HUES64 (cell line): Measurements from ENCODE around the gene RCN2.

Experiments used
- H3K27ac ChIP-seq: 2 replicates; pipeline ENCODE4 v1.7.0; 2013; ENCODE audit warnings: low read depth, low read length, inconsistent platforms
- H3K27me3 ChIP-seq: 2 replicates; pipeline ENCODE4 v1.6.1; 2013; ENCODE audit warnings: mild to moderate bottlenecking, low read length; ENCODE audit not compliant: insufficient read depth
- H3K36me3 ChIP-seq: 2 replicates; pipeline ENCODE4 v1.6.1; 2013; ENCODE audit warnings: mild to moderate bottlenecking, low read length; ENCODE audit not compliant: insufficient read depth
- H3K4me1 ChIP-seq: 2 replicates; pipeline ENCODE4 v1.6.1; 2013; ENCODE audit warnings: mild to moderate bottlenecking, low read length, moderate library complexity; ENCODE audit not compliant: insufficient read depth
- H3K4me3 ChIP-seq: 2 replicates; pipeline ENCODE4 v1.5.1; 2013; ENCODE audit warnings: mild to moderate bottlenecking, low read length, moderate library complexity
- H3K9ac ChIP-seq: 2 replicates; pipeline ENCODE4 v1.6.1; 2013; ENCODE audit warnings: mild to moderate bottlenecking, low read depth, low read length
- H3K9me3 ChIP-seq: 2 replicates; pipeline ENCODE4 v1.6.1; 2013; ENCODE audit warnings: low read depth, low read length; ENCODE audit not compliant: insufficient read depth
- WGBS: fragments of 150-250, 120-280 bp; methylation state at CpG from one replicate; pipeline ENCODE4 v1.1.7; 2013; ENCODE audit warnings: missing lambda C conversion rate; 5-methylcytosine and 5-hydroxymethylcytosine counted together

RCN2 gene

DNA sequence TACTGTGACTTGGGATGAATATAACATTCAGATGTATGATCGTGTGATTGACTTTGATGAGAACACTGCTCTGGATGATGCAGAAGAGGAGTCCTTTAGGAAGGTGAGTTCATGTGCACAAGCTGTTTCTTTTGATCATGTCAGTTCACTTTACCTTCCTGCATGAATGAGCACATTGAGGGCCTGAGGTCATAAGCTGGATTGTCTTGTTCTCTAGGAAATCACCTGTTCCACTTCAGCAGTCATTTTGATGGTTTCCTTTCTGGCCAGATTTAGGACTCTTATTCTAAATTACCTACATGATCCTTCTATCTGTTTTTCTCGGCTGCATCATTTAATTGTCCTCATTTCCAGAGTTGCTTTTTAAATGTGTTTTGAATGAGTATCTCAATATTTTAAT, 4.1 kb downstream of the RCN2 start:
- H3K36me3 ChIP-seq, result peaks cover 78% of the 10 kb centered on the region
- over 99% methylated on average over 2 of the region's 2 CpGs for WGBS

DNA sequence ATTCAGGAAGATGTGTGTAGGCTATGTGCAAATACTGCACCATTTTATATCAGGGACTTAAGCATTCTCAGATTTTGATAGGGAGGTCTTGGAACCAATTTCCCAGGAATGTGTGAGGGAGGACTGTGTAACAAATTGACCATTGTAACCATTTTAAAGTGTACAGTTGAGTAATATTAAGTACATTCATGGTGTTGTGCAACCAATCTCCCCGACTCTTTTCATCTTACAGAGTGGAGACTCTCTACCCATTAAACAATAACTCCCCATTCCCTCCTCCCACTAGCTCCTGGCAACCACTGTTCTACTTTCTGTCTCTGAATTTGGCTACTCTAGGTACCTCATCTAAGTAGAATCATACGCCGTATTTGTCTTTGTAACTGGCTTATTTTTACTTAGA, 5.1 kb downstream of the RCN2 start:
- Histone ChIP-seq H3K27ac (no peak overlapping the region), H3K4me3 (no peak overlapping the region), H3K36me3 (peaks cover 81% of the 10 kb centered on the region), H3K27me3 (no peaks in the 10 kb centered on the region), H3K9ac (no peak overlapping the region), H3K9me3 (no peaks in the 10 kb centered on the region), H3K4me1 (peaks cover 24% of the 10 kb centered on the region)
- WGBS, result 95% methylated on average over 3 of the region's 3 CpGs

More for the DNA sequence above, 4.1 kb downstream of the RCN2 start:
- no peaks in the 10 kb centered on the region for H3K27me3 ChIP-seq
- no peaks in the 10 kb centered on the region for H3K9me3 ChIP-seq
- no peak overlapping the region for H3K27ac ChIP-seq
- no peak overlapping the region for H3K9ac ChIP-seq
- peaks cover 22% of the 10 kb centered on the region for H3K4me1 ChIP-seq
- H3K4me3 ChIP-seq, result no peak overlapping the region

DNA sequence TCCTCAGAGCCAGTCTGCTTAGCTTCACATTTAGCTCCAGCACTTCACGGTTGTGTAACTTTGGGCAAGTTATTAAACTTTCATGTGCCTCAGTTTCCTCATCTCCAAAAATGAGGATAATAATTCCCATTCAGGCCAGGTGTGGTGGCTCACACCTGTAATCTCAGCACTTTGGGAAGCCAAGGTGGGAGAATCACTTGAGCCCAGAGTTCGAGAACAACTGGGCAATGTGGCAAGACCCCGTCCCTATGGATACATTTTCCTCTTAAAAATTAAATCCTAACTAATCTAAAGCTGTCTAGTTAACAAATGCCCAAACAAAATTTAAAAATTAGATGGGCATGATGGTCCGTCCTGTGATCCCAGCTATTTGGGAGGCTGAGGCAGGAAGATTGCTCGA, 7.2 kb downstream of the RCN2 start:
- H3K36me3 ChIP-seq, result peaks cover 85% of the 10 kb centered on the region
- H3K4me3 ChIP-seq, result no peak overlapping the region
- H3K27me3 ChIP-seq, result no peaks in the 10 kb centered on the region
- H3K4me1 ChIP-seq, result peaks cover 18% of the 10 kb centered on the region
- no peaks in the 10 kb centered on the region for H3K9me3 ChIP-seq
- H3K27ac ChIP-seq, result no peak overlapping the region
- no peak overlapping the region for H3K9ac ChIP-seq
- 98% methylated on average over 5 of the region's 5 CpGs for WGBS

DNA sequence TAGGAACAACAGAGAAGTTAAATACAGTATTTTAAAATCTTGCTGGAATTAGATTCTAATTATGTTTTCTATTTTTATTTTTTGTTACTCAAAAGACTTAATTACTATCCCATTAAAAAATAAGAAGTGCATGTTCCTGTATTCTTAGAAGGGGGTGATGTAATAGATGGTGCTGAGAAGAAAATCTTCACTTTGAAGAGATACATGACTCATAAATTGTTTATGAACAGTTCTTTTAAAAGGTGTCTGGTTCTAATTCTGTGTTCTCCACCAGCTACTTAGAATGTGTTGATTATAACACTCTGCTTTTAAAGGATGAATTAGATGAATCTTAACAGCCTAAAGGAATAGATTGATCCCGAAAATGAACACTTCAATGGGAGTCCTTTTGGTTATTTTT, 8.2 kb downstream of the RCN2 start:
- Histone ChIP-seq H3K9ac (no peak overlapping the region), H3K27ac (no peak overlapping the region), H3K4me3 (no peak overlapping the region), H3K36me3 (peaks cover 83% of the 10 kb centered on the region), H3K4me1 (peaks cover 17% of the 10 kb centered on the region), H3K9me3 (no peaks in the 10 kb centered on the region), H3K27me3 (no peaks in the 10 kb centered on the region)
- 0% methylated on average over 1 of the region's 1 CpG for WGBS

DNA sequence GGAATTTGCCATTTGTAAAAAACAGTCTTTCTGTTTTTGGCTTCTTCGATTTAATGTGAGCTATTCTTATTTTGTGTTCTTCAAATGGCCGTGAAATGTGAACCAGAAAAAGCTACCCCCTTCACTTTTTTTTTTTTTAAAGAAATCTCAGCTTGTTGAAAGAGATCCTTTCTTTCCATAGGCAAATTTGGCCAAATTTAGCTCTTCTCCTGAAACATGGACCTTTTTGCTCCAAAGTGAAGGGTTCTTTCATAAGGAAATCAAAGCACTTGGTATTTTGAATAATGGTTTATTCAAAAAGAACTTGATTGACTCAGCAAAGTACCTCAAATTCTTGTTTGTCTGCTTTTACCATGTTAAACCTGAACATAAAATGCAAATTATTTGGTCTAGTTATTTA, 10.1 kb downstream of the RCN2 start:
- H3K27ac ChIP-seq, result peak overlapping the region; percentile 4; the same call in 1 of the 2 replicates
- H3K9me3 ChIP-seq, result no peaks in the 10 kb centered on the region
- H3K36me3 ChIP-seq, result peaks cover 85% of the 10 kb centered on the region
- no peak overlapping the region for H3K4me3 ChIP-seq
- H3K4me1 ChIP-seq, result peaks cover 17% of the 10 kb centered on the region
- WGBS, result 73% methylated on average over 2 of the region's 2 CpGs
- H3K9ac ChIP-seq, result no peak overlapping the region
- H3K27me3 ChIP-seq, result no peaks in the 10 kb centered on the region

DNA sequence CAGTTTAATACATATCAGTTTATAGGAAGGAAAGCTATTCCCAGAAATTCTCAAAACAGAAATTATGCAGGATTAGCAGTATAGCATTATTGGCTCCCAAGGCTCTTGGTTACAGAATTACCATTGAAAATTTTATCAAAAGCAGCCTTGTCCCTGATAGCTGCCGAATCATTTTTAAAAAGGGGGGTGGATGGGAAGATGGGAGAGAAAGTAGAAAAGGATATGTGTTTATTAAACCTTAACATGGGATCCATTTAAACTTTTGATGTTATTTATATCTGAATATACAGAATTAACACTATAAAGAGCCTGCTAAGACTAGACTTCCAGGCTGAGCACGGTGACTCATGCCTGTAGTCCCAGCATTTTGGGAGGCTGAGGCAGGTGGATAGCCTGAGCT, 10.8 kb downstream of the RCN2 start:
- Histone ChIP-seq H3K9ac (no peak overlapping the region), H3K27me3 (no peaks in the 10 kb centered on the region), H3K27ac (0 out of 2 replicates have a peak overlapping the region, but pooled peaks have one; percentile 4), H3K36me3 (peaks cover 85% of the 10 kb centered on the region), H3K4me1 (peaks cover 17% of the 10 kb centered on the region), H3K4me3 (no peak overlapping the region), H3K9me3 (no peaks in the 10 kb centered on the region)
- WGBS, result 85% methylated on average over 2 of the region's 2 CpGs

DNA sequence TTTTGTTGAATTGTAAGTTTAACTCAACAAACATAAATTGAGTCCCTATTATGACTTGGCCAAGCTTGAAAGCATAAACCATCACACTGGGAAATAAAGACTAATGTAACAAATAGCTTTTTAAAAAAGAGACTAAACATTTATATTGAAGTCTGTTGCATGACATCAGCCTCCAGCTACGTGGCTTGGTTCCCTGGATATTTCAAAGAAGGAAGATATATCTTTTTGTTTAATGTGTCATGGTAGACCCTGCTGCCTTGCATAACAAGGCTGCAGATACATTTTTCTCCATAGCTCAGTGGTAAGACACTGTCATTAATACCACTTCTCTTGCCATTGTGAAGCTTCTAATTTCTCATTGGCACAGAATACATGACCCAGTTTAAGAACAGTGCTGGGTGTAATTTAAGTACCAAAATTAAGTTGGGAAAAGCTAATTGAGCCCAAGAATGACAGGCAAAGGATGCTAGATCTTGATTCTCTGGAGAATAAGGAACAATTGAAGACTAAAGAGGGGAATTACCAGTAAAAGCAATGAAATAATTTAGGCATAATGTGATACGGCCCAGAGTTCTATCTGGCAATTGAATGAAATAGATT, 14.0 kb downstream of the RCN2 start:
- no peak overlapping the region for H3K4me3 ChIP-seq
- 92% methylated on average over 2 of the region's 2 CpGs for WGBS
- no peak overlapping the region for H3K9ac ChIP-seq
- H3K27ac ChIP-seq, result no peak overlapping the region
- H3K9me3 ChIP-seq, result no peaks in the 10 kb centered on the region
- H3K36me3 ChIP-seq, result peaks cover 87% of the 10 kb centered on the region
- H3K27me3 ChIP-seq, result no peaks in the 10 kb centered on the region
- H3K4me1 ChIP-seq, result peaks cover 16% of the 10 kb centered on the region

DNA sequence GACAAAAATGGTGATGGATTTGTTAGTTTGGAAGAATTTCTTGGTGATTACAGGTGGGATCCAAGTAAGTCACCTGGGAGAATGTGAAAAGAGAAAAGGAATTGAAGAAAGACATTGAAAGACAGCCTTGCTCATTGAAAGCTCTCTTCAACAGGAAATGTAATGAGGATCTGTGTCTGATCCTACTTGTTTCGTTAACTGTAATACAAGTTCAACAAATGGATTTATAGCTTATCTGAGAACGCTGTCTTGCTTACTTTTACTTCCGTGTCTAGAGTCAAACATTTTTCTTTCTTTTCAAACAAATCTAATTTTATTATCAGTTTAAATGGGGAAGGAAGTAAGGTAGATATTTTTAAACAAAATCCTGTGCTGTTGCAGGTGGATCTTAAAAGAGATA, 15.9 kb downstream of the RCN2 start:
- H3K36me3 ChIP-seq, result peaks cover 91% of the 10 kb centered on the region
- no peak overlapping the region for H3K9ac ChIP-seq
- no peaks in the 10 kb centered on the region for H3K9me3 ChIP-seq
- H3K27ac ChIP-seq, result no peak overlapping the region
- H3K4me1 ChIP-seq, result no peaks in the 10 kb centered on the region
- no peak overlapping the region for H3K4me3 ChIP-seq
- no peaks in the 10 kb centered on the region for H3K27me3 ChIP-seq
- 91% methylated on average over 3 of the region's 3 CpGs for WGBS

DNA sequence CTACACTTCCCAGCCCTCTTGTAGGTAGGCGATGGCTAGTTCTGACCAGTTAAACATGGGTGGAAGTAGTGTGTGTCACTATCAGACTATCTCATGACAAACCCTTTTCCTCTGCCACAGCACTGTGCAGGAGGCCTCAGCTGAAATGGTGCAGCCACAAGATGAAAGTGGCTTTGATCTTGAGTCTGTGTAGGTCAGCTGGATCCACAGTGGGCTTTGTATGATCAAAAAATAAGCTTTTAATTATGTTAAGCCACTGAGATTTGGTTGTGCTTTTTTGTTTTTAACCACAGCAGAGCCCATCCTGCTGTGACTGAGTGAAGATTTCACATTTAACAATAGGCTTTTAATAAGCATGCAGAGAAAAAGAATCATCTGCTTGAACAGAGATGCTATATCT, 19.7 kb downstream of the RCN2 start:
- no CpG with 5 or more reads among the region's 1 CpG for WGBS
- no peak overlapping the region for H3K27ac ChIP-seq
- no peak overlapping the region for H3K4me3 ChIP-seq
- no peaks in the 10 kb centered on the region for H3K9me3 ChIP-seq
- H3K4me1 ChIP-seq, result peaks cover 4% of the 10 kb centered on the region; the same call in 1 of the 2 replicates
- H3K36me3 ChIP-seq, result peaks cover 57% of the 10 kb centered on the region
- H3K27me3 ChIP-seq, result no peaks in the 10 kb centered on the region
- no peak overlapping the region for H3K9ac ChIP-seq

DNA sequence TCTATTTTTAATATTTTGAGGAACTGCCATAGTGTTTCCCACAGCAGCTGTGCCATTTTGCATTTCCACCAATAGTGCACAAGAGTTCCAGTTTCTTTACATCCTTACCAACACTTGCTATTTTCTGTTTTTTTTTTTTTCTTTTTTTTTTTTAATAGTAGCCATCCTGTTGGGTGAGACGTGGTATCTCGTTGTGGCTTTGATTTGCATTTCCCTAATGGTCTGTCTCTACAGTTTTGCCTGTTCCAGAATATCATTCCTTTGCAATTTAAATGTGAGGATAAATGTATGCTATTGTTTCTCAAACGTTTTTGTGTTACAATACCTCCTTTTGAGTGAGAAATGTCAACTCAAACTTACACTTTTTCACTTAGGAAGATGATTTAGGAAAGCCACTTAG, 22.4 kb downstream of the RCN2 start:
- H3K4me3 ChIP-seq, result no peak overlapping the region
- no peaks in the 10 kb centered on the region for H3K27me3 ChIP-seq
- 90% methylated on average over 2 of the region's 3 CpGs for WGBS
- peaks cover 4% of the 10 kb centered on the region; the same call in 1 of the 2 replicates for H3K4me1 ChIP-seq
- H3K9me3 ChIP-seq, result no peaks in the 10 kb centered on the region
- no peak overlapping the region for H3K9ac ChIP-seq
- H3K27ac ChIP-seq, result no peak overlapping the region
- peaks cover 30% of the 10 kb centered on the region for H3K36me3 ChIP-seq

DNA sequence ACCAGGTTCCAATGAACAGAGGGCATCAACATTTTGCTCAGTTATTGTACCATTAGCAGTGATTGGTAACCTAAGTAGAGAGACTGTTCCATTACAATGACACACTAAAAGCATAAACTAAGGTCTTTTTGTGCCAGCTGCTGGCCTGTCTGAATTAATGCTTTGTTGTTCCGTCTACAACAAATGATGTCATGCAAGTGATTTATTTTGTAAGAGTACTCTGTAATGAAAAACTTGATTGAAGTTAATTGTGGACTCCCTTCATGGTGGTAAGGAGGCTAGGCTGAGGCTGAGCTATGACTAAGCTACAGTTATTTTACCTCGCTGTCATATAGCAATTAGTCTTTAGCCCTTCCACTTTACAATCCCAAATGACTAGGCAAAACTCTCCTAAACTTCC, 23.2 kb downstream of the RCN2 start:
- Histone ChIP-seq H3K27ac (no peak overlapping the region), H3K9me3 (no peaks in the 10 kb centered on the region), H3K4me1 (peaks cover 4% of the 10 kb centered on the region; the same call in 1 of the 2 replicates), H3K36me3 (peaks cover 22% of the 10 kb centered on the region), H3K4me3 (no peak overlapping the region), H3K9ac (no peak overlapping the region), H3K27me3 (no peaks in the 10 kb centered on the region)
- 91% methylated on average over 2 of the region's 2 CpGs for WGBS
